Keratinocyte (primary cell): Measurements from ENCODE around the gene TBC1D9B. TPM values are rescaled to one million over a fixed set of nuclear protein-coding genes. Genes with fewer than 3 reads are reported as not detected.
A peak's percentile ranks its signal among the peaks of the same experiment; 100 is the strongest.

Experiments
- DNase-seq: peaks from one replicate; pipeline ENCODE4 v3.0.0-alpha.2; 2011; ENCODE audit warnings: low read depth, missing footprints, low spot score
- FAIRE-seq: peaks from 2 replicates; lab custom pipeline; 2011; peaks lifted over from hg19 to GRCh38; lab: Jason Lieb, UNC
- H2AFZ ChIP-seq: 2 replicates; pipeline ENCODE4 v1.6.0; 2012; ENCODE audit warnings: low read length, control low read depth, inconsistent platforms; ENCODE audit not compliant: control insufficient read depth
- H3K27ac ChIP-seq: 2 replicates; pipeline ENCODE4 v1.5.1; 2011; ENCODE audit warnings: low read length; ENCODE audit not compliant: control insufficient read depth, insufficient read depth
- H3K27me3 ChIP-seq: 3 replicates; pipeline ENCODE4 v1.6.0; 2011; ENCODE audit warnings: low read length; ENCODE audit not compliant: control insufficient read depth, insufficient read depth; ENCODE audit errors: extremely low read depth
- H3K36me3 ChIP-seq, 2 experiments: 2 replicates in 1 of 2; 3 replicates in 1 of 2; pipeline ENCODE4 v1.5.1; 2011; ENCODE audit warnings: low read length in 2 of 2, mild to moderate bottlenecking in 1 of 2; ENCODE audit not compliant: control insufficient read depth in 2 of 2, insufficient read depth in 2 of 2; ENCODE audit errors: extremely low read depth in 1 of 2
- H3K4me1 ChIP-seq: 3 replicates; pipeline ENCODE4 v1.5.1; 2011; ENCODE audit warnings: low read length; ENCODE audit not compliant: control insufficient read depth, insufficient read depth; ENCODE audit errors: extremely low read depth
- H3K4me2 ChIP-seq: 3 replicates; pipeline ENCODE4 v1.6.0; 2011; ENCODE audit warnings: low read depth, low read length; ENCODE audit not compliant: control insufficient read depth, insufficient read depth; ENCODE audit errors: extremely low read depth
- H3K4me3 ChIP-seq, 3 experiments: fragments of 200-600 bp in 1 of 3; sonication (generic) in 1 of 3; 2 replicates in 2 of 3; 3 replicates in 1 of 3; pipeline ENCODE4 v1.5.1; 2011 to 2016; ENCODE audit warnings: low read length in 3 of 3, mild to moderate bottlenecking in 3 of 3, control low read depth in 2 of 3, inconsistent platforms in 1 of 3, low read depth in 1 of 3, mixed read lengths in 1 of 3, mixed run types in 1 of 3, moderate library complexity in 1 of 3; ENCODE audit not compliant: control insufficient read depth in 2 of 3, insufficient read depth in 2 of 3; ENCODE audit errors: extremely low read depth in 1 of 3
- H3K79me2 ChIP-seq: 2 replicates; pipeline ENCODE4 v1.6.0; 2012; ENCODE audit warnings: low read length; ENCODE audit not compliant: control insufficient read depth, insufficient read depth
- H3K9ac ChIP-seq: 3 replicates; pipeline ENCODE4 v1.6.0; 2011; ENCODE audit warnings: low read length; ENCODE audit not compliant: control insufficient read depth, insufficient read depth; ENCODE audit errors: extremely low read depth
- H3K9me1 ChIP-seq: 3 replicates; pipeline ENCODE4 v1.6.0; 2011; ENCODE audit warnings: low read length; ENCODE audit not compliant: control insufficient read depth, insufficient read depth; ENCODE audit errors: extremely low read depth
- H3K9me3 ChIP-seq: 2 replicates; pipeline ENCODE4 v1.5.1; 2012; ENCODE audit warnings: low read depth, low read length; ENCODE audit not compliant: control insufficient read depth
- H4K20me1 ChIP-seq: 3 replicates; pipeline ENCODE4 v1.6.0; 2011; ENCODE audit warnings: low read length; ENCODE audit not compliant: control insufficient read depth, insufficient read depth; ENCODE audit errors: extremely low read depth
- EZH2 ChIP-seq: IDR thresholded peaks from one replicate; pipeline ENCODE4 v1.6.1; 2012; ENCODE audit warnings: inconsistent platforms, mild to moderate bottlenecking, low read length, moderate library complexity
- dilution Hi-C: fragments of 300-500 bp; cut with MboI; formaldehyde crosslinking; loops from one replicate; pipeline ENCODE4 v1.7.0; 2020; ENCODE audit warnings: low sequenced_read_pairs; ENCODE audit not compliant: extremely low pct_ligation_motif_present
- polyA plus RNA-seq, 5 experiments: library from polyadenylated mRNA; depleted of rRNA in 3 of 5; stranded (reverse) in 3 of 5; stranded (forward) in 1 of 5; unstranded in 1 of 5; fragments of >200 nt; gene quantifications; 1 replicate in 1 of 5; 2 replicates in 3 of 5; 3 replicates in 1 of 5; pipeline versions ENCODE4 v1.2.1 to v1.2.3, GENCODE V29; 2011 to 2012; ENCODE audit warnings: missing spikeins in 2 of 5, low read depth in 1 of 5, low replicate concordance in 1 of 5
- TF ChIP-seq, protein P1 (sequence below), 3 experiments: IDR thresholded peaks in 1 of 3; conservative IDR thresholded peaks in 1 of 3; optimal IDR thresholded peaks in 1 of 3; 2 replicates in 2 of 3; 3 replicates in 1 of 3; pipeline versions ENCODE3 to v1.5.1; 2011; ENCODE audit warnings: low read length in 3 of 3, mild to moderate bottlenecking in 3 of 3, moderate library complexity in 2 of 3, control low read depth in 1 of 3, inconsistent platforms in 1 of 3; ENCODE audit not compliant: insufficient read depth in 2 of 3; ENCODE audit errors: extremely low read depth in 1 of 3

TBC1D9B gene
- polyA plus RNA-seq, 1 donor (not counting 4 experiments of a cell fraction or from before 2014, with no cell fraction given) = 51.4 TPM

DNA sequence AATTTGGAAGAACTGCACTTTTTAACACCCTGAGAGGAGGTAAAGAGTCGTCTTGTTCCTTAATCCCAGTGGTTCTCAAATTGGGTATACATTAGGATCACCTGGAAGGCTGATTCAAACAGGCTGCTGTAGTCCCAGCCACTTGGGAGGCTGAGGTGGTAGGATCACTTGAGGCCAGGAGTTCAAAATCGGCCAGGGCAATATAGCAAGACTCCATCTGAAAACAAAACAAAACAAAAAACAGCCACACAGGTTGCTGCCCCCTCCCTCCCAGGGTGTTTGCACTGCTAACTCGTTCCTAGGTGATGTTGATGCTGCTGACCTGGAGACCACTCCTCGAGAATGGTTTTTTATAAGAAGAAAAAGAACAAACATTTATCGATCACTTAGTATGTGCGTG is 1.5 kb upstream of the TBC1D9B start:
- DNase-seq = no peak
- TF ChIP-seq, protein P1, sequence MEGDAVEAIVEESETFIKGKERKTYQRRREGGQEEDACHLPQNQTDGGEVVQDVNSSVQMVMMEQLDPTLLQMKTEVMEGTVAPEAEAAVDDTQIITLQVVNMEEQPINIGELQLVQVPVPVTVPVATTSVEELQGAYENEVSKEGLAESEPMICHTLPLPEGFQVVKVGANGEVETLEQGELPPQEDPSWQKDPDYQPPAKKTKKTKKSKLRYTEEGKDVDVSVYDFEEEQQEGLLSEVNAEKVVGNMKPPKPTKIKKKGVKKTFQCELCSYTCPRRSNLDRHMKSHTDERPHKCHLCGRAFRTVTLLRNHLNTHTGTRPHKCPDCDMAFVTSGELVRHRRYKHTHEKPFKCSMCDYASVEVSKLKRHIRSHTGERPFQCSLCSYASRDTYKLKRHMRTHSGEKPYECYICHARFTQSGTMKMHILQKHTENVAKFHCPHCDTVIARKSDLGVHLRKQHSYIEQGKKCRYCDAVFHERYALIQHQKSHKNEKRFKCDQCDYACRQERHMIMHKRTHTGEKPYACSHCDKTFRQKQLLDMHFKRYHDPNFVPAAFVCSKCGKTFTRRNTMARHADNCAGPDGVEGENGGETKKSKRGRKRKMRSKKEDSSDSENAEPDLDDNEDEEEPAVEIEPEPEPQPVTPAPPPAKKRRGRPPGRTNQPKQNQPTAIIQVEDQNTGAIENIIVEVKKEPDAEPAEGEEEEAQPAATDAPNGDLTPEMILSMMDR (optimal IDR thresholded peaks at IDR 0.05 in 1 of 3, IDR thresholded peaks at IDR 0.05 in 1 of 3, conservative IDR thresholded peaks at IDR 0.05 in 1 of 3; ENCODE audit: extremely low read depth in 1 of 3, insufficient read depth in 2 of 3, low read length in 3 of 3) = no peak
- no peak for TF ChIP-seq EZH2

DNA sequence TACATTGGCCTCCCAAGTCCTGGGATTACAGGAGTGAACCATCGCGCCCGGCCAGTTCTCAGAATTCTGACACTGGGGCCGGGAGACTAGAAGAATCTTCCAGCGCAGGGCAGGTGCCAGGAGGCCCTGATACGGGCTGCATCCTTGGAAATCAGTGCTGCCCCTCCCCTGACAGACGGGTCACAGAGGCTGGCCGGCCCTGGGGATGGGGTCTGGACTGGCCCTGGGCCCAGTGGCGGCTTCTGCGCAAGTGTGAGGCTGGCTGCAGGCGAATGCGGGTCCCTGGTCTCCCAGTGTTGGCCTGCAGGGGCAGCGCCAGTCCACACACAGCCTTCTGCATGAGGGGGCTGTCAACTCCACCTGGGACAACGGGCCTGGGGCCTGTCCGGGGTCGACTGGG is 831 bp upstream of the TBC1D9B start:
- TF ChIP-seq EZH2 = no peak
- TF ChIP-seq, protein P1 (optimal IDR thresholded peaks at IDR 0.05 in 1 of 3, IDR thresholded peaks at IDR 0.05 in 1 of 3, conservative IDR thresholded peaks at IDR 0.05 in 1 of 3; ENCODE audit: extremely low read depth in 1 of 3, insufficient read depth in 2 of 3, low read length in 3 of 3) = peak in 1 of 3 experiments; percentile 16
- DNase-seq = no peak
- Histone ChIP-seq H3K9me3 (no peaks in the 10 kb centered on the region), H3K79me2 (peaks cover 33% of the 10 kb centered on the region), H3K27ac (no peak overlapping the region), H3K36me3 (peaks cover 10% of the 10 kb centered on the region in 2 experiments), H3K9ac (no peak overlapping the region), H4K20me1 (no peaks in the 10 kb centered on the region), H3K4me2 (no peak overlapping the region), H3K4me1 (peaks cover 24% of the 10 kb centered on the region), H2AFZ (no peak overlapping the region), H3K27me3 (no peaks in the 10 kb centered on the region), H3K4me3 (no peak overlapping the region), H3K9me1 (no peaks in the 10 kb centered on the region)
- no peak for FAIRE-seq
- dilution Hi-C loops = no loop called here

More for the DNA sequence above, 1.5 kb upstream of the TBC1D9B start:
- H3K9me1 ChIP-seq = no peaks in the 10 kb centered on the region
- H3K4me2 ChIP-seq = no peak overlapping the region
- peaks cover 28% of the 10 kb centered on the region for H3K79me2 ChIP-seq
- H3K4me3 ChIP-seq = no peak overlapping the region
- no peak overlapping the region for H3K27ac ChIP-seq
- H3K9ac ChIP-seq = no peak overlapping the region
- peaks cover 31% of the 10 kb centered on the region for H3K4me1 ChIP-seq
- no peaks in the 10 kb centered on the region for H3K27me3 ChIP-seq
- no peaks in the 10 kb centered on the region for H4K20me1 ChIP-seq
- H2AFZ ChIP-seq = no peak overlapping the region
- dilution Hi-C loops = no loop called here
- H3K36me3 ChIP-seq = peaks cover 5 to 7% of the 10 kb centered on the region in 2 experiments
- no peak for FAIRE-seq
- no peaks in the 10 kb centered on the region for H3K9me3 ChIP-seq
